GM12865 (cell line): Measurements from ENCODE around the gene KIAA1217.
A peak's percentile ranks its signal among the peaks of the same experiment; 100 is the strongest.

ENCODE experiments used
- DNase-seq: peaks from one replicate; pipeline ENCODE4 v3.0.0; 2010; ENCODE audit warnings: low read depth
- H3K4me3 ChIP-seq: 2 replicates; pipeline ENCODE4 v1.5.1; 2011; ENCODE audit warnings: mild to moderate bottlenecking, low read depth, low read length, control low read depth
- CTCF ChIP-seq: IDR thresholded peaks from 2 replicates; pipeline ENCODE4 v1.5.1; 2011; ENCODE audit warnings: low read length, control low read depth, low read depth, inconsistent platforms; ENCODE audit not compliant: insufficient read depth; ENCODE audit errors: missing control alignments

The KIAA1217 gene

GRCh38 chr10:24495666-24496460 lies 286.9 kb downstream of the KIAA1217 start:
- no peak for DNase-seq
- no peak overlapping the region for H3K4me3 ChIP-seq
- TF ChIP-seq CTCF, result no peak

- no peak for TF ChIP-seq CTCF
- H3K4me3 ChIP-seq, result no peak overlapping the region
- DNase-seq, result no peak
These were observed 288.0 kb downstream of the KIAA1217 start for GRCh38 chr10:24496906-24497305.

DNA sequence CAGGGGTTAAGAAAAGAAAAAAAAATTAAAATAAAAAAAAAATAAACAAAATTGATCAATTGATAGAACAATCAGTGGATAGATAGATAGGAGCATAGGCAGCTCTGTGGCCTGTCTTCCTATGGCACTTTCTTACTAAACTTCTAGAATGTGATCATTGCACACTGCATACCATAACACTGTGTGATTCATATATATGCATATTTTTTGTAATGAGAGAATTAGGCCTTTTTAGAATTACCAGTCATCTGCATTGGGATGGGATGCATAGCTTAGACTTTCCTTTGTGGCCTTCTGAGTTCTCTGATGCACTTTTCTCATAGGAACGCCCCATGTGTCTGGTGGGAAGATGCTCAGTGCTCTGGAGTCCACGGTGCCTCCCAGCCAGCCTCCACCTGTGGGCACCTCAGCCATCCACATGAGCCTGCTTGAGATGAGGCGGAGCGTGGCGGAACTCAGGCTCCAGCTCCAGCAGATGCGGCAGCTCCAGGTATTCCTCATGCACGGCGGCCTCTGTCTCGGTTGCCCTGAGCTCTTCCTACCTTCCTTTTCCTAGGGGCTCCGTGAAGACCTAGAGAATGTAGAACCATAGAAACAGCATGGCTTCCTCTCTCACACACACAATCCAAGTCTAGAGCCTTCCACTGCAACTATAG lies 292.2 kb downstream of the KIAA1217 start:
- no peak for TF ChIP-seq CTCF
- H3K4me3 ChIP-seq, result no peak overlapping the region
- DNase-seq, result no peak

- no peak overlapping the region for H3K4me3 ChIP-seq
These were observed 293.1 kb downstream of the KIAA1217 start for GRCh38 chr10:24502006-24502405.

GRCh38 chr10:24502801-24503460 lies 294.0 kb downstream of the KIAA1217 start:
- DNase-seq, result no peak
- no peak overlapping the region for H3K4me3 ChIP-seq
- TF ChIP-seq CTCF, result no peak

More at GRCh38 chr10:24502006-24502405, 293.1 kb downstream of the KIAA1217 start:
- DNase-seq, result no peak
- TF ChIP-seq CTCF, result no peak

DNA sequence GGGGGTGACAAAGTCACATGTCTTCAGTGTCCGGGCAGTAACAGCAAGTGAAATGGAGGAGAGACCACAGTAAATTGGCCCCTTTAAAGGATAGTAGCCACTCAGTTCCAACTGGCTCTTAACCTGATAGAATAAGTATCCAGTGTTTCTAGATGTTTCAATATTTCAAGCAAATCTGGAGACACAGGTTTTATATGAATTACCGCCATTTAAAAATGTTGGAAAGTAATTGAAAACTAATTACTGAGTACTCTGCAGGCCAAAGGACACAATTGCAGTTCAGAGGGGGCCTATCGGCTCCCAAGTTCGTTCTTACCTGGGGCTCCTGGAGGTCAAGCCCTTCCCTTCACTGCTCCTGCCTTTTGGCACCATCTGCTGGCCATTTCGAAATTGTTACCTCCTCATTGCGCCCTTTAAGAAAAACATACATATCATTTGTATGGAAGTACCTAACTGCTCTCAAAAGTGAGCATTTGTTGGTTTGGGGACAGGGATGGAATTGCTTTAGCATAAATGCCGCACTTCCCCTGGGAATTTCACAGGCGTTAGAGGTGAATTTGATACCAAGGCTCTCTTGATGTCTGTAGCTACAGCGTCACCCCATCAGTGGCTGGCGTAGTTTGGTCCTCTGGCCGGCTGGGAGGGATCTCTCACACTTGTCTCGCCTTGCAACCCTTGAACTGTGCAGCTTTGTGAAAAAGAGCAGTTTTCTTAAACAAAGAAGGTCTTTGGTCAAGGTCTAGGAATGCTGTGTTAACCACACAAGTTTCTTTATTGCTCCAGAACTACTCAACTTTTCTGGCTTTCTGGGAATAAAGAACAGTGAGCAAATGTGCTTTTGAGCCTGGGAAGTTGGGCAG lies 294.8 kb downstream of the KIAA1217 start:
- peak; percentile 76 for DNase-seq
- peak; percentile 59 for TF ChIP-seq CTCF
- H3K4me3 ChIP-seq, result no peak overlapping the region
